T-cell (primary cell): ENCODE data around the gene PLIN3. TPM values are rescaled to one million over a fixed set of nuclear protein-coding genes. Genes with fewer than 3 reads are reported as not detected.
"Not testable (repeated sequence)": the region's sequence is repeated elsewhere in the genome, so short reads cannot be mapped to it uniquely, and the experiment has no call there.

Source experiments
- ATAC-seq, 4 experiments: fragments of 200-7000 bp in 3 of 4; fragments of 150-1000 bp in 1 of 4; cut with Tn5 transposase; replicated peaks in 1 of 4; 1 replicate in 3 of 4; 2 replicates in 1 of 4; pipeline ENCODE4 v1.10.0; 2021; ENCODE audit warnings: moderate library complexity in 3 of 4, mild to moderate bottlenecking in 2 of 4, moderate number of reproducible peaks in 1 of 4
- CTCF ChIA-PET, 2 donors: fragments of 300-600 bp; sonication (Branson Sonifier 250); formaldehyde crosslinking; loops; one replicate each; lab custom pipeline; 2022; ENCODE audit warnings: antibody characterized with exemption in 2 of 2; lab: Charles Lee
- POLR2A ChIA-PET, 2 donors: fragments of 300-600 bp; sonication (Branson Sonifier 250); formaldehyde crosslinking; loops; one replicate each; lab custom pipeline; 2022; ENCODE audit warnings: antibody characterized with exemption in 2 of 2; lab: Charles Lee
- DNase-seq, 35 experiments: peaks; one replicate each; pipeline versions ENCODE4 v3.0.0 to v3.0.0-alpha.2; 2013 to 2023
- H3K27ac ChIP-seq: one replicate; pipeline ENCODE4 v1.5.1; 2013; ENCODE audit warnings: low read length
- H3K27me3 ChIP-seq, 2 experiments: replicated peaks in 1 of 2; 1 replicate in 1 of 2; 2 replicates in 1 of 2; pipeline versions ENCODE4 v1.6.1 to v1.7.0; 2013; ENCODE audit warnings: low read length in 1 of 2, mixed read lengths in 1 of 2; ENCODE audit not compliant: control insufficient read depth in 2 of 2, insufficient read depth in 2 of 2; ENCODE audit errors: extremely low read depth in 1 of 2
- H3K36me3 ChIP-seq, 2 donors: 1 replicate in 1 of 2; 2 replicates in 1 of 2; pipeline versions ENCODE4 v1.6.1 to v1.7.0; 2013; ENCODE audit warnings: low read length in 1 of 2; ENCODE audit not compliant: control insufficient read depth in 2 of 2, insufficient read depth in 1 of 2; ENCODE audit errors: extremely low read depth in 1 of 2
- H3K4me1 ChIP-seq, 2 experiments: 1 replicate in 1 of 2; 2 replicates in 1 of 2; pipeline versions ENCODE4 v1.6.1 to v1.7.0; 2013; ENCODE audit warnings: low read length in 2 of 2, mixed read lengths in 1 of 2; ENCODE audit not compliant: insufficient read depth in 2 of 2, control insufficient read depth in 1 of 2; ENCODE audit errors: extremely low read depth in 1 of 2
- H3K4me3 ChIP-seq, 2 donors: 1 replicate in 1 of 2; 2 replicates in 1 of 2; pipeline versions ENCODE4 v1.5.1 to v1.7.0; 2013; ENCODE audit warnings: mild to moderate bottlenecking in 2 of 2, low read length in 1 of 2, moderate library complexity in 1 of 2; ENCODE audit not compliant: control insufficient read depth in 1 of 2; ENCODE audit errors: extremely low read depth in 1 of 2
- H3K9me3 ChIP-seq: 2 replicates; pipeline ENCODE4 v1.7.0; 2013
- H3K27ac Mint-ChIP-seq, 2 donors: one replicate each; pipeline ENCODE4 v1.8.0; 2020 to 2021; ENCODE audit warnings: mild to moderate bottlenecking in 2 of 2, mixed read lengths in 2 of 2
- H3K27me3 Mint-ChIP-seq, 2 donors: one replicate each; pipeline ENCODE4 v1.8.0; 2021 to 2022; ENCODE audit warnings: mixed read lengths in 2 of 2
- H3K36me3 Mint-ChIP-seq: one replicate; pipeline ENCODE4 v1.8.0; 2021; ENCODE audit warnings: mixed read lengths
- H3K4me1 Mint-ChIP-seq, 3 donors: one replicate each; pipeline ENCODE4 v1.8.0; 2020 to 2022; ENCODE audit warnings: mixed read lengths in 3 of 3, mild to moderate bottlenecking in 1 of 3
- H3K4me3 Mint-ChIP-seq, 3 donors: one replicate each; pipeline ENCODE4 v1.8.0; 2020 to 2022; ENCODE audit warnings: mild to moderate bottlenecking in 3 of 3, mixed read lengths in 3 of 3, moderate library complexity in 3 of 3
- H3K9me3 Mint-ChIP-seq, 3 donors: one replicate each; pipeline ENCODE4 v1.8.0; 2020 to 2022; ENCODE audit warnings: mixed read lengths in 3 of 3
- WGBS: methylation state at CpG from one replicate; pipeline ENCODE4 v1.1.5; 2013; ENCODE audit warnings: missing lambda C conversion rate; ENCODE audit not compliant: insufficient coverage; 5-methylcytosine and 5-hydroxymethylcytosine counted together
- total RNA-seq, 35 experiments: library from RNA in 6 of 35; stranded (reverse) in 6 of 35; fragments of 120-200 nt in 1 of 35; gene quantifications; one replicate each; pipeline versions ENCODE4 v1.2.1 to v1.2.4 and lab custom pipeline; 2013 to 2026

PLIN3 gene
- total RNA-seq, 5 donors from 2014 or later (not counting 1 experiment from before 2014, with no cell fraction given), result 15.3 to 24.1 (median 21.8) TPM

DNA sequence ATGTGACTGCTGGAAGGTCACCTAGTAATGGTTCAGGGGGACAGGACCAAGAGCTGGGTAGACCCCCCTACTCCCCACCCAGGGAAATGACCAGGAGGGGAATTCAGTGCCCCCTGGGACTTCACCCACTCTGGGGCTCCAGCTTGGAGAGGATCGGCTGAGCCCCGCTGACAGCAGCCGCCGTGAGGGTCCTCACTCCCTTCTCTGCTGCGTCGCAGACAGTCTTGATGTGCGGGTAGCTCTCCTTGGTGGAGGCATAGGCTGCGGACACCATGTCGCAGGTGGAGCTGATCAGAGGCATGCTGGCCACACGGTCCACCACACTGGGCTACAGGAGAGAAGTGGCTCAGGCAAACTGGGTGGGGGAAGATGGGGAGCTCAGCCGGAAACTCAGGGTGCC is 7.8 kb downstream of the PLIN3 start:
- Mint-ChIP-seq H3K4me3 (no peak overlapping the region), H3K36me3 (peaks cover 6% of the 10 kb centered on the region)

DNA sequence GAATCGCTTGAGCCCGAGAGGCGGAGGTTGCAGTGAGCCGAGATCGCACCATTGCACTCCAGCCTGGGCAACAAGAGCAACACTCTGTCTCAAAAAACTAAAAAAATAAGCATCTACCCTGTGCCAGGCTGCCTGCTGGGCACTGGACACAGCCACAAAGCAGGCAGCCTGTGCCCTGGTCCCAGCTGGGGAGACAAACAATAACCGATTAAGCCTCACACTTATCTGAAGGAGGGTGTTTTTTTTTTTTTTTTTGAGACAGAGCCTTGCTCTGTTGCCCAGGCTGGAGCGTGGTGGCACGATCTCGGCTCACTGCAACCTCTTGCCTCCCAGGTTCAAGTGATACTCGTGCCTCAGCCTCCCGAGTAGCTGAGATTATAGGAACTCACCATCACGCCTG is 11.0 kb downstream of the PLIN3 start:
- H3K27me3 ChIP-seq, H3K4me1 ChIP-seq, H3K9me3 ChIP-seq, H3K27ac Mint-ChIP-seq, H3K27ac ChIP-seq, ATAC-seq, DNase-seq, POLR2A ChIA-PET, H3K4me3 Mint-ChIP-seq, H3K27me3 Mint-ChIP-seq, H3K36me3 Mint-ChIP-seq, H3K9me3 Mint-ChIP-seq, H3K4me1 Mint-ChIP-seq, H3K4me3 ChIP-seq: not testable (repeated sequence)
- CTCF ChIA-PET, result interaction anchor here (0.6 to 0.7 kb wide), 3 partner anchors 45 to 197 kb away, joined by 3 to 5 read pairs (median 3); no protein-coding TSS in a partner anchor
- H3K36me3 ChIP-seq, result peaks cover 3 to 13% of the 10 kb centered on the region in 2 donors
- WGBS, result 100% methylated on average over 7 of the region's 12 CpGs

More for the DNA sequence above, 7.8 kb downstream of the PLIN3 start:
- no peak overlapping the region for H3K4me3 ChIP-seq
- H3K27ac Mint-ChIP-seq, result no peak overlapping the region
- no peak for DNase-seq
- WGBS, result 92% methylated on average over 8 of the region's 11 CpGs
- H3K9me3 ChIP-seq, result no peaks in the 10 kb centered on the region
- peaks cover 3 to 13% of the 10 kb centered on the region in 2 donors for H3K36me3 ChIP-seq
- CTCF ChIA-PET, result interaction anchor here in 1 of 2 donors (1.0 kb wide), 1 partner anchor 52 kb away, joined by 3 read pairs; no protein-coding TSS in a partner anchor
- H3K27me3 Mint-ChIP-seq, result no peaks in the 10 kb centered on the region
- no peak for ATAC-seq
- no peaks in the 10 kb centered on the region for H3K27me3 ChIP-seq
- H3K27ac ChIP-seq, result no peak overlapping the region
- POLR2A ChIA-PET, result no interaction called here
- no peaks in the 10 kb centered on the region for H3K4me1 ChIP-seq
- no peaks in the 10 kb centered on the region for H3K9me3 Mint-ChIP-seq
- peaks cover 0 to 3% (median 0%) of the 10 kb centered on the region in 3 donors for H3K4me1 Mint-ChIP-seq

DNA sequence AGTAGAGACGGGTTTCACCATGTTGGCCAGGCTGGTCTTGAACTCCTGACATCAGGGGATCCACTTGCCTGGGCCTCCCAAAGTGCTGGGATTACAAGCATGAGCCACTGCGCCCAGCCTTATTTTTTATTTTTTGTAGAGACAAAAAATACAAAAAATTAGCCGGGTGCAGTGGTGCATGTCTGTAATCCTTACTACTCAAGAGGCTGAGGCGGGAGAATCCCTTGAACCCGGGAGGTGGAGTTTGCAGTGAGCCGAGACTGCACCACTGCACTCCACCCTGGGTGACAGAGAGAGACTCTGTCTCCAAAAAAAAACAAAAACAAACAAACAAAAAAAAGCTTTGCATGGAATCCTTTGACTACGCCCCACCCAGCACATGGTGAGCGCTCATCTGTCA is 14.0 kb downstream of the PLIN3 start:
- H3K4me1 Mint-ChIP-seq, H3K27me3 ChIP-seq, H3K4me3 Mint-ChIP-seq, H3K9me3 ChIP-seq, H3K36me3 Mint-ChIP-seq, H3K4me1 ChIP-seq, POLR2A ChIA-PET, H3K4me3 ChIP-seq, DNase-seq, H3K27ac ChIP-seq, H3K27ac Mint-ChIP-seq, ATAC-seq, H3K27me3 Mint-ChIP-seq, H3K9me3 Mint-ChIP-seq: not testable (repeated sequence)
- H3K36me3 ChIP-seq, result peaks cover 3 to 10% of the 10 kb centered on the region in 2 donors
- CTCF ChIA-PET, result interaction anchor here in 1 of 2 donors (0.6 kb wide), 1 partner anchor 173 kb away, joined by 4 read pairs; no protein-coding TSS in a partner anchor
- WGBS, result 97% methylated on average over 7 of the region's 8 CpGs

DNA sequence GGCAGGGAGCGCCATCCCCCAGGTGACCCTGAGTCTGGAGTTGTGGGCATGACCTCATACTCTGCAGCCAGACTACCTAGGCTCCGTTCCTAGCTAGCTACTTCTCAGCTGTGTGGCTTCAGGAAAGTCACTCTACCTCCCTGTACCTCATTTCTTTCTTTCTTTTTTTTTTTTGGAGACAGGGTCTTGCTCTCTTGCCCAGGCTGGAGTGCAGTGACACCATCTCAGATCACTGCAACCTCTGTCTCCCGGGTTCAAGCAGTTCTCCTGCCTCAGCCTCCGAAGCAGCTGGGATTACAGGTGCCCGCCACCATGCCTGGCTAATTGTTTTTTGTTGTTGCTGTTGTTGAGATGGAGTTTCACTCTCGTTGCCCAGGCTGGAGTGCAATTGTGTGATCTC is 15.0 kb downstream of the PLIN3 start:
- DNase-seq (no peak), ATAC-seq (no peak)
- 93% methylated on average over 4 of the region's 6 CpGs for WGBS
- CTCF ChIA-PET, result interaction anchor here (0.5 to 2.8 kb wide), 4 partner anchors 29 to 121 kb away, joined by 3 to 31 read pairs (median 4); no protein-coding TSS in a partner anchor
- peaks cover 10% of the 10 kb centered on the region for H3K36me3 Mint-ChIP-seq
- peaks cover 0 to 3% of the 10 kb centered on the region in 2 experiments for H3K4me1 ChIP-seq
- H3K4me3 ChIP-seq, result no peak overlapping the region
- peaks cover 10 to 13% of the 10 kb centered on the region in 2 donors for H3K36me3 ChIP-seq
- H3K27ac Mint-ChIP-seq, result no peak overlapping the region
- no peaks in the 10 kb centered on the region for H3K9me3 Mint-ChIP-seq
- POLR2A ChIA-PET, result no interaction called here
- no peak overlapping the region for H3K4me3 Mint-ChIP-seq
- H3K27ac ChIP-seq, result no peak overlapping the region
- no peaks in the 10 kb centered on the region for H3K27me3 ChIP-seq
- H3K9me3 ChIP-seq, result no peaks in the 10 kb centered on the region
- peaks cover 0 to 3% (median 0%) of the 10 kb centered on the region in 3 donors for H3K4me1 Mint-ChIP-seq
- H3K27me3 Mint-ChIP-seq, result no peaks in the 10 kb centered on the region

DNA sequence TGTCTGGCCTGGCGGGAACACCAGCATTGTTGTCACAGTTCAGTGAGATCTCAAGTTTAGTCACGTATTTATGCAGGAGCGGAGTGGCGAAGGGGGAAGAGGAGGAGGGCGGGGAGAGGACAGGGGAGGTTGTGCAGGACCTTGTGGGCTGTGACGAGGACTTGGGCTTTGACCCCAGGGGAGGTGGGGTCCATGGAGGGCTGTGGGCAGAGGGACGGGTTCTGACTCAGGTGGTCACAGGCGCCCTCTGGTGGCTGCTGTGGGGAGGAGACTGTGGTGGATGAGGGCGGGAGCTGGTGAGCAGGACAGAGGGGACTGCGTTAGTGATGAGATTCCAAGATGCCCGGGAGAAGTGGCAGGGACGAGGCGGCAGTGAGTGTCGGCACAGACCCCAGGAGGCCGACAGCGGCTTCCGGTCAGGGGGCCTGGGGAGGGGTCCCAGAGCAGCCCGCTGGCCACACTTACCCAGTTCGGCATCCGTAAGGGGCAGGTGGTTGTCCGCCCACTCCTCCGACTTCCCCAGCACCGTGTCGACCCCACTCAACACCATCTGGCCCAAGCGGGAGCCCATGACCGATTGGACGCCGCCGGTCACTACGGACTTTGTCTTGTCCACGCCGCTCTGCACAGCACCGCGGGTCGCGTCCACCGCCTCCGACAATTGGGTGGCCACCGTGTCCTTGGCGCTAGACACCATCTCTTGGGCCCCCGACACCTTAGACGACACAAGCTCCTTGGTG is 15.7 kb downstream of the PLIN3 start:
- WGBS, result 83% methylated on average over 39 of the region's 42 CpGs
- H3K27ac Mint-ChIP-seq, result no peak overlapping the region
- Histone ChIP-seq H3K27ac (no peak overlapping the region), H3K4me3 (no peak overlapping the region), H3K4me1 (peaks cover 0 to 3% of the 10 kb centered on the region in 2 experiments), H3K9me3 (no peaks in the 10 kb centered on the region), H3K36me3 (peaks cover 14% of the 10 kb centered on the region in 2 donors), H3K27me3 (no peaks in the 10 kb centered on the region)
- H3K9me3 Mint-ChIP-seq, result no peaks in the 10 kb centered on the region
- peak; percentile 79 to 93 (median 90) for ATAC-seq
- peak; percentile 31 to 84 (median 64) for DNase-seq
- H3K27me3 Mint-ChIP-seq, result no peaks in the 10 kb centered on the region
- peaks cover 10% of the 10 kb centered on the region for H3K36me3 Mint-ChIP-seq
- POLR2A ChIA-PET, result no interaction called here
- H3K4me3 Mint-ChIP-seq, result no peak overlapping the region
- H3K4me1 Mint-ChIP-seq, result peaks cover 0 to 3% (median 0%) of the 10 kb centered on the region in 3 donors
- CTCF ChIA-PET, result interaction anchor here (0.5 to 3.1 kb wide), 5 partner anchors 29 to 60 kb away, joined by 3 to 31 read pairs (median 5); no protein-coding TSS in a partner anchor

DNA sequence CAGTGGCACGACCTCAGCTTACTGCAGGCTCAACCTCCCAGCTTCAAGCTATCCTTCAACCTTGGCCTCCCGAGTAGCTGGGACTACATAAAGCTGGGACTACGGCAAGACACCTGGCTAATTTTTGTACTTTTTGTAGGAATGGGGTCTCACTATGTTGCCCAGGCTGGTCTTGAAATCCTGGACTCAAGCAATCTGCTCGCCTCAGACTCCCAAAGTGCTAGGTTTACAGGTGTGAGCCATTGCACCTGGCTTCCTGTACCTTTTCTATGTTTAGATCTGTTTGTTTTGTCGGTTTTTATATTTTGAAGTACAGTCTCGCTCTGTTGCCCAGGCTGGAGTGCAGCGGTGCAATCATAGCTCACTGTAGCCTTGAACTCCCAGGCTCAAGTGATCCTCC is 18.4 kb downstream of the PLIN3 start:
- Mint-ChIP-seq H3K4me1 (peaks cover 0 to 3% (median 0%) of the 10 kb centered on the region in 3 donors), H3K36me3 (peaks cover 8% of the 10 kb centered on the region), H3K4me3 (no peak overlapping the region), H3K27ac (no peak overlapping the region), H3K27me3 (no peaks in the 10 kb centered on the region), H3K9me3 (no peaks in the 10 kb centered on the region)
- WGBS, result 67% methylated on average over 1 of the region's 7 CpGs
- Histone ChIP-seq H3K27ac (no peak overlapping the region), H3K36me3 (peaks cover 13 to 17% of the 10 kb centered on the region in 2 donors), H3K4me3 (no peak overlapping the region), H3K4me1 (peaks cover 0 to 3% of the 10 kb centered on the region in 2 experiments), H3K9me3 (no peaks in the 10 kb centered on the region), H3K27me3 (no peaks in the 10 kb centered on the region)
- POLR2A ChIA-PET, result no interaction called here
- DNase-seq (no peak), ATAC-seq (no peak)
- CTCF ChIA-PET, result interaction anchor here (0.6 to 3.1 kb wide), 2 partner anchors 39 kb away, joined by 3 to 13 read pairs; no protein-coding TSS in a partner anchor
